ENCODE results near the gene RAPGEF2. TPM values are rescaled to one million over a fixed set of nuclear protein-coding genes. Genes with fewer than 3 reads are reported as not detected.

The RAPGEF2 gene
- total RNA-seq, 1 donor from 2014 or later: 32.6 TPM

- no peak for DNase-seq (ENCODE audit: low read depth)
- Histone ChIP-seq H3K4me3 (ENCODE audit: low read depth, low read length) (no peak overlapping the region), H3K27me3 (ENCODE audit: control insufficient read depth, insufficient read depth, low read length) (no peaks in the 10 kb centered on the region), H3K36me3 (ENCODE audit: control insufficient read depth, insufficient read depth, low read length) (no peaks in the 10 kb centered on the region)
- no peak for TF ChIP-seq CTCF (IDR thresholded peaks at IDR 0.05; ENCODE audit: insufficient read depth, low read length, poor library complexity, severe bottlenecking)
These were observed 181.9 kb downstream of the RAPGEF2 start for GRCh38 chr4:159284733-159285132.

DNA sequence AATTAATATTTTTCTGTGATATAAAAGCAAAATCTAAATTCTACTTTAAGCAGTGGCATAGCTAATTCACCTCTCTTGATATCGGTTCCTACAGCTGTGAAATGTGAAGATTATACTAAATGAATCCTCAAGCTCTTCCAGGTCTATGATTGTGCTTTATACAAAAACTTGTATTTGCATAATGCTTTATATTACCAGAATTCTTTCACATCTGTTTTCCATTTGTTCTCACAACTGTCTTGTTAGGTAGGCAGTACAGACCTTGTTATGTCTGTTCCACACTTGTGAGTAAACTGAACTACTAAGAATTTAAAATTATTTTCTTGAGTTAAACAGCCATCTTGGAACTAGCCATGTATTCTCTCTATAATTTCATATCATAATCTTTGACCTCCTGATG lies 184.9 kb downstream of the RAPGEF2 start:
- Histone ChIP-seq H3K27me3 (ENCODE audit: control insufficient read depth, insufficient read depth, low read length) (no peaks in the 10 kb centered on the region), H3K4me3 (ENCODE audit: low read depth, low read length) (no peak overlapping the region), H3K36me3 (ENCODE audit: control insufficient read depth, insufficient read depth, low read length) (no peaks in the 10 kb centered on the region)
- DNase-seq (ENCODE audit: low read depth): no peak
- TF ChIP-seq CTCF (IDR thresholded peaks at IDR 0.05; ENCODE audit: insufficient read depth, low read length, poor library complexity, severe bottlenecking): no peak

GRCh38 chr4:159289682-159290081 lies 186.8 kb downstream of the RAPGEF2 start:
- Histone ChIP-seq H3K27me3 (ENCODE audit: control insufficient read depth, insufficient read depth, low read length) (no peaks in the 10 kb centered on the region), H3K4me3 (ENCODE audit: low read depth, low read length) (no peak overlapping the region), H3K36me3 (ENCODE audit: control insufficient read depth, insufficient read depth, low read length) (no peaks in the 10 kb centered on the region)
- TF ChIP-seq CTCF (IDR thresholded peaks at IDR 0.05; ENCODE audit: insufficient read depth, low read length, poor library complexity, severe bottlenecking): no peak
- DNase-seq (ENCODE audit: low read depth): no peak

GRCh38 chr4:159290321-159291030 lies 187.6 kb downstream of the RAPGEF2 start:
- H3K27me3 ChIP-seq (ENCODE audit: control insufficient read depth, insufficient read depth, low read length): no peaks in the 10 kb centered on the region
- peak; percentile 35 for DNase-seq (ENCODE audit: low read depth)
- H3K36me3 ChIP-seq (ENCODE audit: control insufficient read depth, insufficient read depth, low read length): no peaks in the 10 kb centered on the region
- TF ChIP-seq CTCF (IDR thresholded peaks at IDR 0.05; ENCODE audit: insufficient read depth, low read length, poor library complexity, severe bottlenecking): no peak
- H3K4me3 ChIP-seq (ENCODE audit: low read depth, low read length): no peak overlapping the region

- no peaks in the 10 kb centered on the region for H3K36me3 ChIP-seq (ENCODE audit: control insufficient read depth, insufficient read depth, low read length)
- DNase-seq (ENCODE audit: low read depth): no peak
- no peaks in the 10 kb centered on the region for H3K27me3 ChIP-seq (ENCODE audit: control insufficient read depth, insufficient read depth, low read length)
- H3K4me3 ChIP-seq (ENCODE audit: low read depth, low read length): no peak overlapping the region
- TF ChIP-seq CTCF (IDR thresholded peaks at IDR 0.05; ENCODE audit: insufficient read depth, low read length, poor library complexity, severe bottlenecking): no peak
These were observed 188.3 kb downstream of the RAPGEF2 start for GRCh38 chr4:159291176-159291575.
